ENCODE data around the gene PPFIBP2. TPM values are rescaled to one million over a fixed set of nuclear protein-coding genes. Genes with fewer than 3 reads are reported as not detected.

The PPFIBP2 gene
- total RNA-seq, 1 experiment from 2014 or later = 5.7 TPM

DNA sequence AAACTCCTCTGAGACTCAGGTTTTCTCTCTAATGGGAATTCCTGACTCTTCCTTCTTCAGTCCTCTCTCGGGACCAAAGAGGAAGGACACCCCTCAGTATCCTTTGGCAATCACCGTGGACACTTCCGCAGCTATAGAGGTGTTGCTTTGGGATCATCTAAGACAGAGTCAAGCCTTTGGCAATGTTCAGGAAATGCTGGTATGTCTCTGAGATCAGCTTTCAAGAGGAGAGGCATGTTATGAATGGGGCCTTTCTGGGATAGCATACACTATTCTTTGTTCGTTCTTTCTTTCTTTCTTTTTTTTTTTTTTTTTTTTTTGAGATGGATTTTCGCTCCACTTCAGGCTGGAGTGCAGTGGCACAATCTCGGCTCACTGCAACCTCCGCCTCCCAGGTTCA is 42.7 kb upstream of the PPFIBP2 start:
- RAD21 ChIA-PET (ENCODE audit: low non-redundant PET in 1 of 2, low total read pairs in 2 of 2, uncharacterized antibody in 2 of 2, unreplicated experiment in 2 of 2) = no interaction called here

DNA sequence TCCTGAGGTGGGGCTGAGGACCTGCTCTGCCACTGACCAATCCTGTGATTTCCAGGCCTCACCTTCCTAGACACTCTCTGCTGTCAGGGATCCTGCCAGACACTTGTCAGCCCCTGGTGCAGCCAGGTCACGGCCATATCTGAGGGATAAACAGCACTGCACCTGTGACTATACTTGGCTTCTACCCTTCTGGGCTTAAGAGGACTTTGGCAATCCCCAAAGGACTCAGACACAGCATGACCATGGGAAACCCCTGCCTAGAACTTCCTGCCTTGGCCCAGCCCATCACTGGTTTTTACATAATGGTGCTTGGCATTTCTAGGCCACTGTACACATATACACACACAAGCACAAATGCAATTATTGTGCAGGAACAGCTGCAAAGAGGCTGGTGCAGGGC is 40.1 kb upstream of the PPFIBP2 start:
- TF ChIP-seq TCF7L2 (IDR thresholded peaks at IDR 0.05; ENCODE audit: borderline replicate concordance, extremely low read depth, insufficient read depth, insufficient read length) (no peak), YY1 (IDR thresholded peaks at IDR 0.05; ENCODE audit: extremely low read depth, insufficient replicate concordance, low read depth, low read length) (no peak), ZFX (IDR thresholded peaks at IDR 0.05) (no peak)
- Histone ChIP-seq H3K4me3 (replicated peaks in 1 of 2; ENCODE audit: low read depth in 1 of 2, low read length in 2 of 2) (no peak overlapping the region), H3K9ac (ENCODE audit: low read length) (no peak overlapping the region), H4K20me1 (ENCODE audit: insufficient read depth) (no peaks in the 10 kb centered on the region), H3K27me3 (ENCODE audit: insufficient read depth, low read length) (peaks cover 45% of the 10 kb centered on the region), H3K4me2 (ENCODE audit: low read length) (no peak overlapping the region), H3K79me2 (ENCODE audit: insufficient read depth, low read length) (no peaks in the 10 kb centered on the region), H3K27ac (ENCODE audit: low read depth, low read length) (no peak overlapping the region), H3K9me3 (ENCODE audit: control insufficient read depth in 1 of 2, insufficient read depth in 1 of 2, low read depth in 1 of 2, low read length in 2 of 2) (no peaks in the 10 kb centered on the region), H3K4me1 (ENCODE audit: control insufficient read depth in 1 of 2, insufficient read depth in 2 of 2, low read length in 2 of 2) (no peaks in the 10 kb centered on the region), H3K9me2 (ENCODE audit: insufficient read depth) (no peaks in the 10 kb centered on the region), H3K36me3 (ENCODE audit: control insufficient read depth in 1 of 2, insufficient read depth in 2 of 2, low read length in 2 of 2) (no peaks in the 10 kb centered on the region), H2AFZ (ENCODE audit: low read depth, low read length, poor library complexity, severe bottlenecking) (no peak overlapping the region)
- DNase-seq (ENCODE audit: low read depth, low spot score) (no peak), ATAC-seq (no peak)
- ChIA-PET POLR2A (no interaction called here), RAD21 (ENCODE audit: low non-redundant PET in 1 of 2, low total read pairs in 2 of 2, uncharacterized antibody in 2 of 2, unreplicated experiment in 2 of 2) (no interaction called here), CTCF (no interaction called here)
- intact Hi-C loops (cut with micrococcal nuclease) = no loop called here
- BruUV-seq (replicated peaks) = no TSS peak

More for the DNA sequence above, 42.7 kb upstream of the PPFIBP2 start:
- DNase-seq (ENCODE audit: low read depth, low spot score) (no peak), ATAC-seq (no peak)
- TF ChIP-seq, protein P1, sequence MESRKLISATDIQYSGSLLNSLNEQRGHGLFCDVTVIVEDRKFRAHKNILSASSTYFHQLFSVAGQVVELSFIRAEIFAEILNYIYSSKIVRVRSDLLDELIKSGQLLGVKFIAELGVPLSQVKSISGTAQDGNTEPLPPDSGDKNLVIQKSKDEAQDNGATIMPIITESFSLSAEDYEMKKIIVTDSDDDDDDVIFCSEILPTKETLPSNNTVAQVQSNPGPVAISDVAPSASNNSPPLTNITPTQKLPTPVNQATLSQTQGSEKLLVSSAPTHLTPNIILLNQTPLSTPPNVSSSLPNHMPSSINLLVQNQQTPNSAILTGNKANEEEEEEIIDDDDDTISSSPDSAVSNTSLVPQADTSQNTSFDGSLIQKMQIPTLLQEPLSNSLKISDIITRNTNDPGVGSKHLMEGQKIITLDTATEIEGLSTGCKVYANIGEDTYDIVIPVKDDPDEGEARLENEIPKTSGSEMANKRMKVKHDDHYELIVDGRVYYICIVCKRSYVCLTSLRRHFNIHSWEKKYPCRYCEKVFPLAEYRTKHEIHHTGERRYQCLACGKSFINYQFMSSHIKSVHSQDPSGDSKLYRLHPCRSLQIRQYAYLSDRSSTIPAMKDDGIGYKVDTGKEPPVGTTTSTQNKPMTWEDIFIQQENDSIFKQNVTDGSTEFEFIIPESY (IDR thresholded peaks at IDR 0.05; ENCODE audit: extremely low read depth, insufficient replicate concordance, low read length) = no peak
- TF ChIP-seq, protein P2, sequence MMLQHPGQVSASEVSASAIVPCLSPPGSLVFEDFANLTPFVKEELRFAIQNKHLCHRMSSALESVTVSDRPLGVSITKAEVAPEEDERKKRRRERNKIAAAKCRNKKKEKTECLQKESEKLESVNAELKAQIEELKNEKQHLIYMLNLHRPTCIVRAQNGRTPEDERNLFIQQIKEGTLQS (IDR thresholded peaks at IDR 0.05) = no peak
- TF ChIP-seq SRF (IDR thresholded peaks at IDR 0.05; ENCODE audit: low read depth) (no peak), ZNF274 (IDR thresholded peaks at IDR 0.05; ENCODE audit: low read depth, low read length) (no peak), RAD21 (IDR thresholded peaks at IDR 0.05; ENCODE audit: low read depth) (no peak), SIN3A (IDR thresholded peaks at IDR 0.05; ENCODE audit: low read depth) (no peak), JUND (IDR thresholded peaks at IDR 0.05) (no peak), TCF7L2 (IDR thresholded peaks at IDR 0.05; ENCODE audit: borderline replicate concordance, extremely low read depth, insufficient read depth, insufficient read length) (no peak), CEBPB (IDR thresholded peaks at IDR 0.05; ENCODE audit: low read depth) (no peak), EGR1 (IDR thresholded peaks at IDR 0.05; ENCODE audit: low read depth) (no peak)
- intact Hi-C loops (cut with micrococcal nuclease) = no loop called here
- Histone ChIP-seq H3K27me3 (ENCODE audit: insufficient read depth, low read length) (peaks cover 25% of the 10 kb centered on the region), H3K9me2 (ENCODE audit: insufficient read depth) (no peaks in the 10 kb centered on the region), H3K79me2 (ENCODE audit: insufficient read depth, low read length) (no peaks in the 10 kb centered on the region), H3K9ac (ENCODE audit: low read length) (no peak overlapping the region), H3K27ac (ENCODE audit: low read depth, low read length) (no peak overlapping the region), H3K4me3 (replicated peaks in 1 of 2; ENCODE audit: low read depth in 1 of 2, low read length in 2 of 2) (no peak overlapping the region), H3K4me1 (ENCODE audit: control insufficient read depth in 1 of 2, insufficient read depth in 2 of 2, low read length in 2 of 2) (no peaks in the 10 kb centered on the region), H3K9me3 (ENCODE audit: control insufficient read depth in 1 of 2, insufficient read depth in 1 of 2, low read depth in 1 of 2, low read length in 2 of 2) (no peaks in the 10 kb centered on the region), H4K20me1 (ENCODE audit: insufficient read depth) (no peaks in the 10 kb centered on the region), H3K4me2 (ENCODE audit: low read length) (no peak overlapping the region), H2AFZ (ENCODE audit: low read depth, low read length, poor library complexity, severe bottlenecking) (no peak overlapping the region), H3K36me3 (ENCODE audit: control insufficient read depth in 1 of 2, insufficient read depth in 2 of 2, low read length in 2 of 2) (no peaks in the 10 kb centered on the region)
- ChIA-PET POLR2A (no interaction called here), CTCF (interaction anchor here (0.7 kb wide), 1 partner anchor 11 kb away, joined by 3 read pairs; no protein-coding TSS in a partner anchor)
- no TSS peak for BruUV-seq (replicated peaks)

Measured in HCT116 (cell line).